GM19351 (cell line): Measurements from ENCODE around the gene YEATS4.
"Not testable (repeated sequence)": the region's sequence is repeated elsewhere in the genome, so short reads cannot be mapped to it uniquely, and the experiment has no call there.

Experiments
- ATAC-seq: cut with Tn5 transposase; IDR thresholded peaks from one replicate; pipeline ENCODE4 v1.9.1; 2021; ENCODE audit warnings: mild to moderate bottlenecking, moderate library complexity; ENCODE audit not compliant: unreplicated experiment

The YEATS4 gene

DNA sequence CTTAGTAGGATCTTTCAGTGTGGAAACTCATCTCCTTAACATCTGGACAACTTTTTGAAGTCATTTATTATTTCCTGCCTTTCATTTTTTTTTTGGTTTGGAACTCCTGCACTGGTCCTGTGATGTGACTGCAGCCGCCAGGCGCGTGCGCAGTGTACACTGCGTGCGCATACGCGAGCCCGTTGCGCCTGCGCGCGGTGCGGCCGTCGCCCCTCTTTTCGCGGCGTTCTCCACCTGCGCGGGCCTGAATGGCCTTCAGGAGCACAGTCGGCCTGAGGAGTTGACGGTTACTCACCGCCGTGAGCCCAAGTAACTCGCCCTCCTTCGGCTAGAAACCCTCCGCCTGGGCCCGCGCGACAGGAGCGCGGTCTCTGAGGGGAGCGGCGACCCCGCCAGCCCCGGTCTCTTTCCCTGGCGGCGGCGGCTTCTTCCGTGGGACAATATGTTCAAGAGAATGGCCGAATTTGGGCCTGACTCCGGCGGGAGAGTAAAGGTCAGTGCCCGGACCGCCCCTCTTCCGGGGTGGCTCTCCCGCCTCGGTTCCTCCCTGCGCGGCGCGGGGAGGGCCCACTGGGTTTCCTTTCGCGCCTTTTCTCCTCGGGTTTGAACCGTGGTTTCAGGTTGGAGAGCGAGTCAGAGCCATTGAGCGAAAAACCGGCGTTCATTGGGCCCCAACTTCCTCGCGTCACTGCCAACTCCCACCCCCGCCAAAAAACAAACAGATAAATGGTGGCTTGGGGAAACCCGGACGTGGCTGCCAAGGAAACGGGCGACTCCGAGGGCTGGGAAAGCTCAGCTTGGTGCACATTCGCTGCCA is at the start of gene YEATS4:
TSS of gene YEATS4 (plus strand) at position 213 of the 817 bp plus-strand sequence. CDS start at position 443, 230 bp downstream.
- peak; percentile 79 for ATAC-seq

DNA sequence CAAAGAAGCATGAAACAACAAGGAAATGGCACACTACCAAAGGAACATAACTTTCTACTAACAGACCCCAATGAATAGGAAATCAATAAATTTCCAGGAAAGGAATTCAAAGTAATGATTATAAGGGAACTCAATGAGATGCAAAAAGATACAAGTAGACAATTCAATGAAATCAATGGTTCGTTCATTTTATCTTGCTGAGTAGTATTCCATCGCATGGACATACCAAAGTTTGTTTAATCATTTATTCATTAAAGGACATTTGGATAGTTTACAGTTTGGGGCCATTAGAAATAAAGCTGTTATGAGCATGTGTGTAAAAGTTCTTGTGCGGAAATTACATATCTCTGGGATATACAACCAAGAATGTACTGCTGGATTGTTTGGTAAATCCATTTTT is 46.3 kb upstream of the YEATS4 start:
- no peak for ATAC-seq

DNA sequence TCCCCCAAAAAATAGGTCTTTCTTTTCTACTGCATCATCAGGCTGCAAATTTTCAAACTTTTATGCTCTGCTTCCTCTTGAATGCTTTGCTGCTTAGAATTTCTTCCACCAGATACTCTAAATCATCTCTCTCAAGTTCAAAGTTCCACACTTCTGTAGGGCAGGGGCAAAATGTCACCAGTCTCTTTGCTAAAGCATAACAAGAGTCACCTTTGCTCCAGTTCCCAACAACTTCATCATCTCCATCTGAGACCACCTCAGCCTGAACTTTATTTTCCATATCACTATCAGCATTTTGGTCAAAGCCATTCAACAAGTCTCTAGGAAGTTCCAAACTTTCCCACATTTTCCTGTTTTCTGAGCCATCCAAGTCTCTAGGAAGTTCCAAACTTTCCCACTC is 42.8 kb upstream of the YEATS4 start:
- ATAC-seq = not testable (repeated sequence)

DNA sequence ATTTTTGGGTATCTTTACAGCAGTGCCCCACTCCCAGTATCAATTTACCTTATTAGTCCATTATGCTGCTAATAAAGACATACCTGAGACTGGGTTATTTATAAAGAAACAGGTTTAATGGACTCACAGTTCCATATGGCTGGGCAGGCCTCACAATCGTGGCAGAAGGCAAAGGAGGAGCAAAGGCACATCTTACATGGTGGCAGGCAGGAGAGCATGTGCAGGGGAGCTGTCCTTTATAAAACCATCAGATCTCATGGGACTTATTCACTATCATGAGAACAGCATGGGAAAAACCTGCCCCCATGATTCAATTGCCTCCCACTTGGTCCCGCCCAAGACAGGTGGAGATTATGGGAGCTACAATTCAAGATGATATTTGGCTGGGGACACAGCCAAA is 42.3 kb upstream of the YEATS4 start:
- not testable (repeated sequence) for ATAC-seq

DNA sequence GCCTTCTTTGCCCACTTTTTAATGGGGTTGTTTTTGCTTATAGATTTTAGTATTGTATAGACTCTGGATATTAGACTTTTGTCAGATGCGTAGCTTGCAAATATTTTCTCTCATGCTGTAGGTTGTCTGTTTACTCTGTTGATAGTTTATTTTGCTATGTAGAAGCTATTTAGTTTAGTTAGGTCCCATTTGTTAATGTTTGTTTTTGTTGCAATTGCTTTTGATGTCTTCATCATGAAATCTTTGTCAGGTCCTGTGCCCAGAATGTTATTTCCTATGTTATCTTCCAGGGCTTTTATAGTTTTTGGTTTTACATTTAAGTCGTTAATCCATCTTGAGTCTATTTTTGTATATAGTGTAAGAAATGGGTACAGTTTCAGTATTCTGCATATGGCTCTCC is 41.3 kb upstream of the YEATS4 start:
- no peak for ATAC-seq

DNA sequence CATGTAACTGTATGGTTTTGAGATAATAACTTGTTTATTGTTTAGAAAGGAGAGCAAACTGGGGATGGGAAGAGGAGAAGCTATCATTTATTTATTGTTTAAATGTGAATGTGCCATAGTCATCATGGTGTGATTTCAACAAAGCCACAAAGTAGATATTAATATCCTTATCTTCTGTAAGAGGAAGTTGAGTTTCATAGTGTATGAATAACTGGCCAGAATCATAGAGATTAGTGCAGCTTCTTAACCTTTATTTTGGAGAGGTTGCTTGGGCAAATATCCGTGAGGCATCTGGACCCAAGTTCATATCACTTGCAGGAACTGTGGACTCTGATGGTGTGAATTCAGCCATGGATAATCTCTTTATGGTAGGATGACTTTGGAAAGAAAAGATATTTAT is 38.2 kb upstream of the YEATS4 start:
- no peak for ATAC-seq

DNA sequence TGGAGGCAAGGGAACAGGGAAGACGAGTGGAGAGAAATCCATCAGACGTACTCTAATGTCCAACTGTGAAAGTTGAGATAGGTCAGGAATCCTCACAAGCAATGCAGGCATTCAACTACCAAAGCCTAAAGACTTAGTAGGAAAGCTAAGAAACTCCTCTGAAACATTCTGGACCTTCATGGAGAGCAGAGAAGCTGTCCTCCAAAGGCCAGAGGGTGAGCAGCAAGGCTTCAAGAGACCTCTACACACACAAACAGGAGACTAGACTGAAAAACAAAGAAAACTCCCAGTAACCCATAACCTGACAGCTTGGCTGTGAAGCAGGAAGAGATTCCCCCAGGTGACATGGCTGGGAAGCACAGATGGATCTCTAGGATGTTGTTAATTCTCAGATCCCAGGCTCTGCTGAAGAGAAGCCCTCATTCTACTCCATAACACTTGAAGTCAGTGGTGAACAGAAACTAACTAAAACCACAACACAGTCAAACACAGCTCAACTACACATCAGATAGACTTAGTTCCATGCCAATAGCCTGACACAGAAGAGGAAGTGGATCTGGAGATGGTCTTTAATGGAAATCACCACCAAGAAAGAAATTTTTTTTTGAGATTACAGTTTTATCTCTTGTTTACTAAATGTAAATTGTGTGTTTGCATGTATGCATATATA is 34.6 kb upstream of the YEATS4 start:
- peak; percentile 98 for ATAC-seq

DNA sequence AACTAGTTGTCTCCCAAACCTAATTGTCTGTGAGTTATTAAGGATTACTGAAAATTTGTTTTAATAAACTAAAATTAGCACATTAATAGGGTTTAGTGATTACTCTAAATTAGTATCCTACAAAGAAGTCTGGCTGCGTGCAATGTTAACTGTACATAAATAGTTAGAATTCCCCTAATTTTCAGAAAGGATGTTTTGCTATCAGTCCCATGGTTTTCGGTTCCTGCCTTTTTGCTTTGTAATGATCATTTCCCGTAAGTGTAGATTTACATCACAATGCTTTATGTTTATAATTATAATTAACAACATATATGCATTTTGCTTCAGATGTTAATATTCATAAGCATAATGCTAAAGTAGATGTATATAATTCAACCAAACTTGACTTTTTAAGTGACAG is 31.1 kb upstream of the YEATS4 start:
- ATAC-seq = no peak

DNA sequence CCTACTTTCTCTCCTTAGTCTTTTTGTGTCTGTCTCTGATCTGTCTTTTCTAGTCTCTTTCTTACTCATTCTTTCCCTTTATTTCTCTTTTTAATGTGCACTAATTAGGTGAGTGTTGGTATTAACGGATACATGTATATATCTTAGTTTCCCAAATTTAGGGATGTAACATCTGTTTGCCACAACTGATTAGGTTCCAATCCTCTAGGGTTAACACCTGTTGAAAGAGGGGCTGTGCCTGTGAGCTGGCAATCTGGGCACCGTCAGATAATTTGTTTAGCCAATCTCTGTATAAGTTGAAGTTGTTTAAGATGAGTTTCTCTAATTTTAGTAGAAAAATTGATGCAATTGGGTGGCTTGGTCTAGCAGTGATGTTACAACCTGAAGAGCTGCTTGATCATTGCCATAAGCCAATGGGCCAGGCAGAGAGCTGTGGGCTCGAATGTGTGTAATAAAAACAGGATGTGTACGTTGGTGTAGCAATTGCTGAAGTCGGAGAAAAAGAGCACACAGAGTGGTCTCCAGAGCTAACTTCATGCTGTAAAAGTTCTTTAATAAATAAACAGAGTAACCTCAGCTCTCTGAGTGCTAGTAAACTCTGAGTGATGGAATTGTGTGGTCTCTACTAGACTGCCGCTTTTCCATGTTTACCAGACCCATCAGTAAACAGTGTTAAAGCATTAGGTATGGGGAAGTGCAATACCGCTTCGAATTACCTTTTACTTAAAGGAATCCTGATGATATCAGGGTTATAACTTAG is 29.7 kb upstream of the YEATS4 start:
- ATAC-seq = no peak

DNA sequence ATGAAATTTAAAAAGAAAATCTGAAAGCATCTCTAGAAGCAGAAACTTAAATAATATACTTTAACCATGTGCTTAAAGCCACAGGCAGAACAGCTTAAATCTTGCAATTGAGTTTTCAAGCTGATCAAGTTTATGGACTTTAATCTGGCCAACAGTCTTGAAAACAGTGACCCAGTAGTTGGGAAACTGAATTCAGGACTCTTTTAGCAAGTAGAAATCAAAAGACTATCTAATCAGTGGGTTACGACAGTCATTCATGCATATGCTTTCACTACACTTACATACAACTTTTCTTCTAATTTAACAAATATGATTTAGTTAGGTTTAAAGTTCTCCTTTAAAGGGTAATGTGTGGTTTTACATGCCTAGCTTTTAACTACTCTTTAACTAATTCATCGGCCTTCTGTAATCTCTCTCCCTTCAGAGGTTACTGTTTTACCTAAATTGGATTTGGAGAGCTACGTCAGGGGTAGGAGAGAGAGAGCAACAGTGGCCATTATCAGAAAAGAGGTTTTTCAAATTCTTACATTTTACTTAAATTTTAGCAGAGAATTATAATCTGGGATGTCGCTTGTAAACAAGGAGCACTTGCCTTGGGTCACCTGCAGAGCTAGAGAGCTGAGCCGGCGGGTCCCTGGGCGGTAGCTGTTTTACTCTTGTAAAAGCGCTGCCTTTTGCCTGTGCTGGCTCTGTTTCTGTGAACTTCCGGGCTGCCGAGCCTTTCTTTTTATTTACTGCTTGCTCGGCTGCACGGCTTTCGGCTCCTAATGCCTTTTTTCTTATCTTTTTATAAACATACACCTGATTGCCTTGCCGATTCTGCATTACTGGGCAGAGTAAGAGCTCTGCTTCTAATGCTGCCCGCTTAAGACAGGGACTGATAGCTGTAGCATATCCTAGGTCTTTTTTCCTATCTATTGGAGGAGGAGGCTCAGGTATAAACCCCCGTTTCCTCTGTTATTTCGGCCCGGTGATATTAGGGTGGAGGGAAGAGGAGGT is 28.8 kb upstream of the YEATS4 start:
- peak; percentile 81 for ATAC-seq

DNA sequence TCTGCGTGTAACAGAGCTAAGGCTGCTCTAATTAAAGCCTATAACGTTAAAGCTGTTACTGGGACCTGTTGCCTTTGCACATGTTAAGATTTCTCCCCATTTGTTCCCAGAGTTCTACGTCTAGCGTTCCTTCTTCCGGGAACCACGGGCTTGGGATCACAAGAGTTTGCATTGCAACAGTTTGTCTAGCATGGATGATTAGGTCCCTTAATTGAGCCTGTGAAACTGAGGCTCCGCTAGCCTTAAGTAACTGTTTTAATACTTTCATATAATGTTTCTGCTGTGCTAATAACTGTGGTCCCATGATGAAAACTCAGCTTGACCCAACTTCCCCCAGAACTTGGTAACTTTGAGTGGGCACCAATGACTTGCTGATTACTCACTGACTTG is 28.0 kb upstream of the YEATS4 start:
- no peak for ATAC-seq

DNA sequence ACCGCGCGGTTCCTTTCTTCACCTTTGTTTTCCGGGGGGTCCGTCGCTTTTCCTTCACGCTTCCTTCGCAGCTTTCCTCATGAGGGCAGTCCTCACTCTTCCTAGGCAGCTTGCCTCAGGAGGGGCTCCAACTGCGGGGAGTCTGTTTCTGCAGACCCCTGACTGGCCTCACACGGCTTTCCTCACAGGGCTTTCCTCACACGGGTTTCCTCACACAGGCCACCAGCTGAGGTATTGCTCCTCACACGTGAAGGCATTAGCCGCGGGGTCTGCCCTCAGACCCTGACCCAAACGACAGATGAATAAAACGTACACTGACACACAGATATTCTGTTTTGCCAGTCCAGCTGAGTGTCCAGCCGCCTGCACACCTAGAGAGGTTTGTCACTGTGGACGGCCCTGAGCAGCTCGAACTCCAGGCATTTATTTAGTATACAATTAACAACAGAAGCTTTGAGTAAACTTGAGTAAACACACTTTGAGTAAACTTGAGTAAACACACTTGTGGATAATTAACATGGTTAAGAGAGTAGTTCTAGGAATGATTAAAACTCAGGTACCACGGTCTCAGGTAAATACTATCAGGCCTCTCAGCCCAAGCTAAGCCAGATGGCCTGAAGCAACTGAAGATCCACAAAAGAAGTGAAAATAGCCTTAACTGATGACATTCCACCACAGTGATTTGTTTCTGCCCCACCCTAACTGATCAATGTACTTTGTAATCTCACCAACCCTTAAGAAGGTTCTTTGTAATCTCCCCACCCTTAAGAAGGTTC is 27.4 kb upstream of the YEATS4 start:
- ATAC-seq = no peak

DNA sequence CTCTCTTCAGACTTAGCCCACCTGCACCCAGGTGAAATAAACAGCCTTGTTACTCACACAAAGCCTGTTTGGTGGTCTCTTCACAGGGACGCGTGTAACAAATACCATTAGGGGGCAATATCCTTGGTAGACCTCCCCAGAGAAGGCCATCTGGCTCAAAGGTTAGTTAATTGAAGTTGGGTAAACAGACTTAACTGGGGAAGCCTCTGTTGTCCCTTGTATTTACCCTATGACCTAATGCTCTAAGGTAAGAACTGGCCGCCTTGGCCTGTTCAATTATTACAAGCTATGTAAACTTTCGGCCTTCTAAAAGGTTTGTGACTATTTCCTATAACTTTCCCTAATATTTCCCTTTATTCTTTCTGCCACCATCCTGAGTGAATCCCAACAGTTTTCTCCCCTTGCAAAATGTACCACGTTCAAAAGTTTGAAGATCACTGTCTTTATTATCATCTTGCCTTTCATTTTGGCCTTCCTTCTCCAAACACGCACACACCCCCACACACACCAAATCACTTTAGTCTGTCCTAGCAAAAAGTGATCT is 26.7 kb upstream of the YEATS4 start:
- no peak for ATAC-seq

DNA sequence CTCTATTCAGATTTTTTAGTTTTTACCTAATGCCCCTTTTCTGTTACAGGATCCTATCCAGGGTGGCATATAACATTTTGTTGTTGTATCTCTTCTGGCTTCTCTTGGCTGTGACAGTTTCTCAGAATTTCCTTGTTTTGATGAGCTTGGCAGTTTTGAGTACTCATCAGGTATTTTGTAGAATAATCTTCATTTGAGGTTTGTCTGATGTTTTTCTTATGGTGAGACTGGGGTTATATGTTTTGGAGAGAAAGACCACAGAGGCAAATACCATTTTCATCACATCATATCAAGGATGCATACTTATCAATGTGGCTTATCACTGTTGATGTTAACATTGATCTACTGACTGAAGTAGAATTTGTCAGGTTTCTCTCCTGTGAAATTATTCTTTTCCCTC is 25.4 kb upstream of the YEATS4 start:
- no peak for ATAC-seq

DNA sequence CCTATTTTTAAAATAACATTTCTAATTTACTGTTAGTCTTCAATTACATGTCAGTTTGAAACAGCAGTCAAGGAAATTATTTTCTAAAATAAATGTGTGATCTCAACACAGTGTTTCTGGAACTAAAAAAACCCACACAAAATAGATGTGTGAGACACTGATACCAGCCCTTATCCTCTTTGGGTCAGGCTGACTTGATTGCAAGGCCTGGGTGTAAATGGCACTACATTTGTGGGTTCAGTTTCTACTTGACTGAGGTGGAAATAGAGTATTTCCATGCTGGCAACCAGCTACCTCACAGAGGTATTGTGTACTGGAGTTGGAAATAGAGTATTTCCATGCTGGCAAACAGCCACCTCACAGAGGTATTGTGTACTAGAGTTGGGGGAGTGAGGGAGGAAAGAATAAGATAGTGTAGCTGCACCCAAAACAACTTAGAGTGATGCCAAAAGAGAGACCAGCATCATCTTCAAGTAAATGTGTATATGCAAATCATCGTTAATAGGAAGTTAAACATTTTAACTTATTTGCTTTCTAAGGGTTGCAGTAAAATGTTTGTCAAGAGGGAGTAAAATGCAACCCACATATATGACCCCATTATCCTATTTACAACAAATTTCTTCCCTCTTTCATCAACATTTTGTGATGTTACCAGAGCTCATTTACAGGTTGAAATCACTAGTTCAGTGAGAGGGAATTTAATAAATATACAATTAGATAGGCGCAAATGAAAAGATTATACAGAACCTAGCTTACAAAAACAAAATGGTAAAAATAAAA is 22.0 kb upstream of the YEATS4 start:
- ATAC-seq = peak; percentile 45

DNA sequence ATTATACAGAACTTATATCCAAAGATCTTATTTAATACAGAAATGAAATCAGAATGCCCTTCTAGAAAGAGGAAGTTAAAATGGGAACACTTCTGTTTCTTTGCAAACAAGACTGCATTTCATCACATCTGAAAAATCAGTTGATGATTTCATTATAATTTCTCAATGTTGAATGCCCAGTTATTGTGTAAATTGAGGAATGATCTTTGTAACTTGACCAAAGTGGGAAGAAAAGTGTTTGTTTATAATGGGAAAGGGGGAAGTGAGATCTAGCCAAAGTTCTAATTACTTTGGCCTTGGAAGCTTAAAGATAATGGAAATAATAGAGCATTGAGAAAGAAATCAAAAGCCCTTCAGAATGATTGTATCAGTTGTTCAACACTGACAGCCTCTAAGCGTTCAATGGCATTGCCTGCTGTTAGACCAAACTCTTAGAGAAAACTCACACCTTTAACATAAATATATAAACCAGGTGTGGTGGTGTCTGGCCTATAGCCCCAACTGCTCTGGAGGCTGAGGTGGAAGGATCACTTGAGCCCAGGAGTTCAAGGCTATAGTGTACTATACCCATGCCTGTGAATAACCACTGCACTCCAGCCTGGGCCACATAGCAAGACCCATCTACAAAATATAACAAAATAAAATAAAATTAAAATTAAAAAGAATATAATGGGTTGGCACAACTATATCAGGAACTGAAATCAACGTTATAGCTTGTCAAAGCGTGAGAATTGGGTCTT is 21.3 kb upstream of the YEATS4 start:
- no peak for ATAC-seq

DNA sequence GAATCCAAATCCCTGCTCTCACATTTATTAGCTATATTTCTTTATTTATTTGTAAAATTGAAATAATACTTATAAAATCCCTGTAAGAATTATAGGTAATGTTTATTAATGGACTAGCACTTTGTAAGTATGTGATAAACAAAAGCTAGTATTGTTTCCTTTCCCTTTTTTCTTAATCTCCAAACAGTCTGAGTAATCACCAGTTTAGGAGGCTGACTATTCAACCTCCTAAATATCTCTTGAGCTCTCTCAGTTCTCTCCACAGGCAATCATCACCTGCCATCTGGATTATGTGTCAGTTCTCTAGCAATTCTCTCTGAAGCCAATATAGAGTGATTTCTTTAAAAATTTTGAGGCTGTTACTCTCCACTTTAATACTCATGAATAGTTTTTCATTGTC is 20.6 kb upstream of the YEATS4 start:
- no peak for ATAC-seq

DNA sequence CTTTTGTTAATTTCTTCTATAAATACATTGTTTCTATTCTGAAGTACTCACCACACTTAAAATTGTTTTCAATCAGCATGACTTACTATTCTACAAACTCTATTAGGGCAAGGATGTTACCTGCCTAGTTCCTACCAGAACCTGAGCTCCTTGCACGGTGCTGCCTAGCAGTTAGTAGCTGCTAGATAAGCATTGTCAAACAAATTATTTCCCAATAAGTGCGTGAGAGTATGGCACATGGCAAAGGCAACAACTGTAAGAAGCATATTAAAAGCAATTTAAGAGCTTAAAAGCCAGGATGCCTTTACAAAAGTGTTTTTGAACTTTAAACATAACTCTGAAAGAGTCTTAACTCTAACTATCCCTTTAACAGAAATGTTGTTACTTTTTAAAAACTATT is 19.5 kb upstream of the YEATS4 start:
- ATAC-seq = no peak
